Endothelial cell (in vitro differentiated cells): ENCODE results near the gene PITPNM2. TPM values are rescaled to one million over a fixed set of nuclear protein-coding genes. Genes with fewer than 3 reads are reported as not detected.

ENCODE experiments used
- DNase-seq: peaks from one replicate; pipeline ENCODE4 v3.0.0; 2021; ENCODE audit warnings: low spot score
- H3K27ac Mint-ChIP-seq: one replicate; pipeline ENCODE4 v1.8.0; 2021; ENCODE audit warnings: mixed read lengths, inconsistent platforms; ENCODE audit not compliant: unreplicated experiment
- H3K27me3 Mint-ChIP-seq: one replicate; pipeline ENCODE4 v1.8.0; 2021; ENCODE audit warnings: mild to moderate bottlenecking, moderate library complexity, mixed read lengths, inconsistent platforms; ENCODE audit not compliant: unreplicated experiment
- H3K36me3 Mint-ChIP-seq: one replicate; pipeline ENCODE4 v1.8.0; 2021; ENCODE audit warnings: mild to moderate bottlenecking, low read depth, mixed read lengths, inconsistent platforms; ENCODE audit not compliant: unreplicated experiment
- H3K4me1 Mint-ChIP-seq: one replicate; pipeline ENCODE4 v1.8.0; 2021; ENCODE audit warnings: mild to moderate bottlenecking, mixed read lengths, inconsistent platforms; ENCODE audit not compliant: unreplicated experiment
- H3K4me3 Mint-ChIP-seq: one replicate; pipeline ENCODE4 v1.8.0; 2021; ENCODE audit warnings: mild to moderate bottlenecking, mixed read lengths, inconsistent platforms; ENCODE audit not compliant: unreplicated experiment
- H3K9me3 Mint-ChIP-seq: one replicate; pipeline ENCODE4 v1.8.0; 2021; ENCODE audit warnings: mixed read lengths, inconsistent platforms; ENCODE audit not compliant: unreplicated experiment
- total RNA-seq: library from RNA; stranded (reverse); fragmentation: NEBNext Ultra II Directional; extraction: Animal tissue kit (Norgen Biotek cat#: 25700); gene quantifications from one replicate; pipeline ENCODE4 v1.2.1, GENCODE V29; 2021; ENCODE audit not compliant: unreplicated experiment
- TF ChIP-seq, protein P1 (sequence below): fragments of 200-600 bp; sonication (generic); IDR thresholded peaks from one replicate; pipeline ENCODE4 v1.5.0; 2021; ENCODE audit warnings: antibody characterized with exemption; ENCODE audit not compliant: unreplicated experiment

The PITPNM2 gene
- total RNA-seq, 1 donor from 2014 or later, result 14.3 TPM

DNA sequence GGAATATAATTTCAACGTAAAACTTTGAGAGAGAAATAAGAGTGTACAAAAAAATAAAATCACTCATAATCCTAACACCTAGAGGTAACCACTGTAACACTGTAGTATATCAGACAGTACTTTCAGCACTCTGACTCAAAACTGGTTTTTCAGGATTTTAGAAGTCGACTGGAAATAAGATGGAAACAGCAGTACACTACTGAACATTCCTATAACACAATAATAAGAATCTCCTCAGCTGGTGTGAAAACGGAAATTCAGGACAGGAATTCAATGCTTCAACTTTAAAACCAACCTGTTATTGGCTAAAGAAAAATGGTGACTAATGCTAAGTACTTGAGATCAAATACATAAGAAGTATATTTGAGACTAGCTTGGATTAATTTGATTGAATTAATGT is 12.3 kb upstream of the PITPNM2 start:
- Mint-ChIP-seq H3K4me3 (no peak overlapping the region), H3K27ac (no peak overlapping the region), H3K27me3 (peaks cover 3% of the 10 kb centered on the region), H3K9me3 (no peaks in the 10 kb centered on the region), H3K36me3 (peaks cover 10% of the 10 kb centered on the region), H3K4me1 (no peaks in the 10 kb centered on the region)
- no peak for DNase-seq
- TF ChIP-seq, protein P1, sequence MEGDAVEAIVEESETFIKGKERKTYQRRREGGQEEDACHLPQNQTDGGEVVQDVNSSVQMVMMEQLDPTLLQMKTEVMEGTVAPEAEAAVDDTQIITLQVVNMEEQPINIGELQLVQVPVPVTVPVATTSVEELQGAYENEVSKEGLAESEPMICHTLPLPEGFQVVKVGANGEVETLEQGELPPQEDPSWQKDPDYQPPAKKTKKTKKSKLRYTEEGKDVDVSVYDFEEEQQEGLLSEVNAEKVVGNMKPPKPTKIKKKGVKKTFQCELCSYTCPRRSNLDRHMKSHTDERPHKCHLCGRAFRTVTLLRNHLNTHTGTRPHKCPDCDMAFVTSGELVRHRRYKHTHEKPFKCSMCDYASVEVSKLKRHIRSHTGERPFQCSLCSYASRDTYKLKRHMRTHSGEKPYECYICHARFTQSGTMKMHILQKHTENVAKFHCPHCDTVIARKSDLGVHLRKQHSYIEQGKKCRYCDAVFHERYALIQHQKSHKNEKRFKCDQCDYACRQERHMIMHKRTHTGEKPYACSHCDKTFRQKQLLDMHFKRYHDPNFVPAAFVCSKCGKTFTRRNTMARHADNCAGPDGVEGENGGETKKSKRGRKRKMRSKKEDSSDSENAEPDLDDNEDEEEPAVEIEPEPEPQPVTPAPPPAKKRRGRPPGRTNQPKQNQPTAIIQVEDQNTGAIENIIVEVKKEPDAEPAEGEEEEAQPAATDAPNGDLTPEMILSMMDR, result no peak

DNA sequence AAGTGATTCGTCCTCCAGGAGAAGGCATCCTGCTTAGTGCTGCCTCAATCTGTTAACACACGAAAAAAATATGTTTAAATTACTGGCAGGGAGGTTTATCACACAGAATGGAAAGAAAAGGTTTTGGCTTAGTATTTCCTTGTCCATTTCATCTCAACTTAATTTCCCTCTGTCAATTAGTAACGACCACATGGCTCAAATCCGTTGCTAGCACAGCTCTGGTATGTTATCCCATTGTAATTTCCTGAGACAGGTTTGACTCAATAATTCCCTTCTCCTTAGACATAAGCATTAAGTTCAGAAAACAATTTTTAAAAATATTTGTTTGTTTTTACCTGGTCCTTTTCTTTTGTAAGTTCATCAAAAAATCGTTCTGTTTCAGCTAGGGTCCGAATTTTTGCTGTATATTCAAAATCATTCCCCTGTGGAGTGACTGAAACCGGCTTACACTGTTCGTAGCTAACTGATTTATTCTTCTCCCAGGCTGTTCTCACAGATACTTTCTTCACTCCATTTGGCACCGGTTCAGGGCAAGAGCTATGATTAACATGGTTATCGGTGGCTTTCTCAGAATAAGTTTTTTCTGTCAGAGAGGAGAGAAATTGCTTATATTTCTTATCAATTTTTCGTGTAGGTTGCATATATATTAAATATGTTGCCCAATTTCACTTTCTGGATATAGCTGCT is 10.1 kb upstream of the PITPNM2 start:
- Mint-ChIP-seq H3K27ac (no peak overlapping the region), H3K27me3 (no peaks in the 10 kb centered on the region), H3K36me3 (no peaks in the 10 kb centered on the region), H3K4me1 (no peaks in the 10 kb centered on the region), H3K9me3 (no peaks in the 10 kb centered on the region), H3K4me3 (no peak overlapping the region)
- TF ChIP-seq, protein P1, result no peak
- no peak for DNase-seq

DNA sequence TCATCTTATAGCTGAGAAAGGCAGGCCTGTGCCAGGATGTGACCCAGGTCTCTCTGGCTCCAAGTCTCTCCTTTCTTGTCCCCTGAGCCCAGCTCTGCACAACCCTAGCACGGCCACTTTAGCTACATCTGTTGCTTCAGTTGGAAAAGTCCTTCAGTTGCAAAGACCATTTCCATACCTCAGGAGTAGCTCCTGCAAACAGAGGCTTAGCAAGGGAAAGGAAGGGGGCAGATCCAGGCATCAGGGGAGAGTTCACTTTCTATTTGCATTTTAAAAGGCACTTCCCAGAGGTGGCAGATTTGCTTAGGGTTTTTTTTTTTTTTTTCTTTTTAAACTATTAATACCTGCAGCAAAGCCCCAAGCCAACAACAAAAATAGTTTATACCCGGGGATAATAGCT is 3.0 kb upstream of the PITPNM2 start:
- Mint-ChIP-seq H3K36me3 (peaks cover 12% of the 10 kb centered on the region), H3K4me1 (peaks cover 15% of the 10 kb centered on the region), H3K27ac (no peak overlapping the region), H3K9me3 (no peaks in the 10 kb centered on the region), H3K4me3 (no peak overlapping the region), H3K27me3 (peaks cover 17% of the 10 kb centered on the region)
- TF ChIP-seq, protein P1, result no peak
- no peak for DNase-seq

GRCh38 chr12:123152833-123153232 is 1.9 kb upstream of the PITPNM2 start:
- H3K9me3 Mint-ChIP-seq, result no peaks in the 10 kb centered on the region
- TF ChIP-seq, protein P1, result no peak
- peaks cover 17% of the 10 kb centered on the region for H3K27me3 Mint-ChIP-seq
- H3K27ac Mint-ChIP-seq, result no peak overlapping the region
- no peak for DNase-seq
- H3K4me3 Mint-ChIP-seq, result no peak overlapping the region
- H3K4me1 Mint-ChIP-seq, result peaks cover 24% of the 10 kb centered on the region
- H3K36me3 Mint-ChIP-seq, result peaks cover 17% of the 10 kb centered on the region
